NCI-H128 (cell line): Measurements from ENCODE around the gene OLFM2.
"Not testable (repeated sequence)": the region's sequence is repeated elsewhere in the genome, so short reads cannot be mapped to it uniquely, and the experiment has no call there.

Experiments used
- DNase-seq: peaks from one replicate; lab custom pipeline; 2025; ENCODE audit not compliant: unreplicated experiment; lab: John Stamatoyannopoulos, UW

OLFM2 gene

DNA sequence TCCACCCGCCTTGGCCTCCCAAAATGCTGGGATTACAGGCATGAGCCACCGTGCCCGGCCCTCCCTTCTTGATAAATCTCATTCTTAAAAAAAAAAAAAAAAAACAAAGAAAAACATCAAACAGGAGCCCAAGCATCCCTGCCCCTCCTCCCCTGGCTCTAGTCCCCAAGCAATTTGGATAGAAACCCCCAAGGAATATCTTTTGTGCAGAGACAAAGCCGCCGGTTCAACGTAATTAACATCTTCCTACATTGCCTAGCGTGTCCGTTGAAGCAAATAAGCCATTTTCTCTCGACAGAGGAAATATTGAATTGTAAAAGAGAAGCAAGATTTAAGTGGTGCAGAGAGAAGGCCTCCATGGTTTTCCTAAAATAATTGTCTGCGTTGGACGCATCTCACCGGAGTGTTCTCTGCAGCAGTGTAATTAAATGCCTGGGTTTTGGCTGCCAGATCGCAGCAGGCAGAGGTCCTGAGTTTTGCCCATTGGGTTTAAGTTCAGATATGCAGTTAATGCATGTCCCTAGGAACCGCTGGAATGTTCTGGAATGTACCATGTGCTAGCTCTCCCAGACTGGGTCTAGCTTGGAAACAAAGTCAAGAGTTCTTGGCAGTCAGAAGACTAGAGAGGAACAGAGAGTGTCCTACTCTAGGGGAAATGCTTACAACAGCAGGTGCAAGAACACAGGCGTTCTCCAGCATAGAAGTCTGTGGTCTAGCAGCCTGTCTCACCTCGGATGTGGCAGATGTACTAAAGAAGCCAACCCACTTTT, 70.4 kb downstream of the OLFM2 start:
- no peak for DNase-seq

DNA sequence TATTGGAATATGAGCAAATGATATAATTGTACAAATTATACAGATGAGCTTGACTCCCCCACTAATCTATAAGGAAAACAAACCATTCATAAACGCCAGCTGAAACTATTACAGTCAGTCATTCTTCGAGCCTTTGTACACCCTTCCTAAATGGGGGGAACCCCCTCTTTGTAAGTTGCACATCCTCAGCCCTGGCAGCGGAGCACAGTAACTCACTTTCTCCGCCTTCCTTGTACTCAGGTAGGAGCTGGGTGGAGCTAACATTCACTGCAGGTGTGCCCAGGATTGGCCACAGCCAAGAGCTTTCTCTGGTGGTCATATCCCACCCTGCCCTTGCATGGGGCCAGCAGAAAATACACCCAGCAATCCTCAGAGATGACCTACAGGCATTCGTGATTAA, 72.6 kb downstream of the OLFM2 start:
- no peak for DNase-seq

DNA sequence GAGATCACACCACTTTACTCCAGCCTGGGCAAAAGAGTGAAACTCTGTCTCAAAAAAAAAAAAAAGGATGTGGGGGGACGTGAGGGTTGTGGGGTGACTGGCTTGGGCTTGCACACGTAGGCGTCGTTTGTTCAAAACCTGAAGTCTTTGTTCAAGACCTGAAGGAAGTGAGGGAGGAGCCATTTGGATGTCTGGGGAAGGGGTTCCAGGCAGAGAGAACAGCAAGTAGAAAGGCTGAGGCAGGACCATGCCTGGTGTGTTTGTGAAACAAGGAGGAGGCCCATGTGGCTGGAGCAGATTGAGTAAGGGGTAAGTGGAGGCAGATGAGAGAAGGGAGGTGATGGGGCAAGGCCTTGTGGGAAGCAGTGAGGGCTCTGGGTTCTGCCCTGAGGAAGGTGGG, 73.4 kb downstream of the OLFM2 start:
- DNase-seq: no peak

DNA sequence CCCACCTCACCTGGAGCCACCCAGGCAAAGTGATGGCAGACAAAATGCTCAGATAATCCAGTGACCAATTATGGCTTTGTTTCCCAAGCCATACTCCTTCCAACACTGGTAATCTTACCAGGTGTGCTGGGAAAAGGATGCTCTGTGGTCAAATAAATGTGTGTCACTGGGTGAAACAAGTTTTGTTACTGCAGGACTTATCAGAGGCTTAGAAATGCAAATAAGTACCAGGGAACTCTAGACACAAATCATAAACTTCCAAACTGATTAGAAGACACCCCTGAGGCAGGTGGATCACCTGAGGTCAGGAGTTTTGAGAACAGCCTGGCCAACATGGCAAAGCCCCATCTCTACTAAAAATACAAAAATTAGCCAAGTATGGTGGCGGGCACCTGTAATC, 74.8 kb downstream of the OLFM2 start:
- DNase-seq: no peak

DNA sequence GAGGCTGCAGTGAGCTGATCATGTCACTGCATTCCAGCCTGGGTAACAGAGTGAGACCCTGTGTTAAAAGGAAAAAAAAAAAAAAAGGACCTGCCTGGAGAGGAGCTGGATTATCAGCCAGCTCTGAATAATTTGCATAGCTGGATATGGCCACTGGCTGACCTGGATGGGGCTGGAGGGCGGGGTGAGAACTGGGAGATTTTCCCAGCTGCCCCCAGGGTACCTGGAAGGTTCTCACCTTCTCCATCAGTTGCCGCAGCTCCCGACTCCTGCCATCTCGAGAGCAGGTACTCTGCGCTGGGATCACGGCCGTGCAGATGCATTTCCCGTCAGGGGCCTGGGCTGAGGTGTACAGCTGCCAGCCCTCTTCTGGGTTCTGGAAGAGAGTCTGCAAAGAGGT, 75.9 kb downstream of the OLFM2 start:
- DNase-seq: no peak

DNA sequence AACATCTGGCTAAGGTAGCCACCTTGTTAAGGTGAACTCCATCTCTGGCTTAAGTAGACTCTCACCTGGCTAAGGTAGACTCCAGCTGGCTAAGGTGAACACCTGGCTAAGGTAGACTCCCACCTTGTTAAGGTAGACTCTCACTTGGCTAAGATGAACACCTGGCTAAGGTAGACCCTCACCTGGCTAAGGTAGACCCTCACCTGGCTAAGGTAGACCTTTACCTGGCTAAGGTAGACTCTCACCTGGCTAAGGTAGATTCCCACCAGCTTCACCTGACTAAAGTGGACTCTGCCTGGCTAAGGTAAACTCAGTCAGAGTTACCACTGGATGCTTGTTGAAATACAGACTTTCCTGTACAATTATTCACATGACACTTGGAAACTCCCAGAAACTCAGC, 77.5 kb downstream of the OLFM2 start:
- no peak for DNase-seq

DNA sequence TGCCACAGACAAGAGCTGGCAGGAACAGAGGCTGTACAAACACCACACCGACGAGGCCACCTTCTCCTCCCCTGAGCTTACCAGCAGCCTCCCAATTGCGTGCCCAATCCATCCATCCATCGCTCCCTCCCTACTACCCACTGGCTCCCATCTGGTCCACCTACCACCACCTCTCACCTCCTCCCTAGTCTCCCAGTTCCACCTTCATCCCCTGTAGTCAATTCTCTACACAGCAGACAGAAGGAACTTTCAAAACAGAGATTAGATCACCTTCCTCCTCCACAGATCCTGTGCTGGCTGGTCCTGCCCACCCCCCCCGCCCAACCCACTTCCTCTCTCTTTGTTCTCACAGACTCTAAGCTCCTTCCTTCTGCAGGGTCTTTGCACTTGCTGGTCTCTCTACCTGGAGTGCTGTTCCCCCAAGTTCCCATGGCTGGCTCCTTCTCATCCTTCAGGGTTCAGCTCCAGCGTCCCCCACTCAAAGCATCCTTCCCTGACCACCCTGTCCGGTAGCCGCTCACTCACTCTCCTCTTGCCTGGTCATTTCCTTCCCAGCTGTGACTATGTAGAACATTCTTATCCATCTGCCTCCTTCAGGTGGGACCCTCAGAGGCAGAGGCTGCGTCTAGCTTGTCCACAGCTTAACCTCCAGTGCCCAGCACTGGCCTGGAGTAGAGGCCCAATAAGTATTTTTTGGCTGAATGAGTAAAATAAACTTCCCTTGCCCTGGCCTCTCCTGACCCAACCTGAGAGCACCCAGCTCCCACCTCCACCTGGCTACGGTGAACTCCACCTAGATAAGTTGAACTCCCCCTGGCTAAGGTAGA, 78.2 kb downstream of the OLFM2 start:
- DNase-seq: no peak

DNA sequence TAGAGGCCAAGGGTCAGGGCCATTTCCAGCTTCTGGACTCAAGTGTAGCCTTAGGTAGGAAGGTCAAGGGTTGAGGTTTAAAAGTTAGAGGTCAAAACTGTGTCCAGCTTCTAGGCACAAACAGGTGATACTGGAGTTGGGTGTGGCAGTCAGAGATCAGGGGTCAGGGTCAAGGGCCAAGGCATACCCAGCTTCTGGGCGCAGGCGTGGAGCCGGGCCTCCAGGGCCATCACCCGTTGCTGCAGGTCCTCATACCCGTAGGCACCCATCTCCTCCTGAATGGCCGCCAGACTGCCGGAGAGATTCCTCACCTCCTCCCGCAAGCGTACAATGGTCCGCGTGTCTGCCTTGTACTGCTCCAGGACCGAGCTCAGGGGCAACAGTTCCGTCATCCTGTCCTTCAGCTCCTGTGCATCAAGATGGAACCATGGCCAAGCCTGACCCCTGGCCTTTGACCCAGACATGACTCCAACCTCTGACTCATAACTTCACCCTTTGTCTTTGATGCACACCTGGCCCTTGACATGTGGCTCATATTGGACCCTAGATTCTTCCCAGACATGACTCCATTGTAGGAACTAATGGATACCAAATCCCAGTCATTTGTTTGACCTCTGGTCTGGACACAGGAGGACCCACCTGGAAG, 79.1 kb downstream of the OLFM2 start:
- DNase-seq: no peak

DNA sequence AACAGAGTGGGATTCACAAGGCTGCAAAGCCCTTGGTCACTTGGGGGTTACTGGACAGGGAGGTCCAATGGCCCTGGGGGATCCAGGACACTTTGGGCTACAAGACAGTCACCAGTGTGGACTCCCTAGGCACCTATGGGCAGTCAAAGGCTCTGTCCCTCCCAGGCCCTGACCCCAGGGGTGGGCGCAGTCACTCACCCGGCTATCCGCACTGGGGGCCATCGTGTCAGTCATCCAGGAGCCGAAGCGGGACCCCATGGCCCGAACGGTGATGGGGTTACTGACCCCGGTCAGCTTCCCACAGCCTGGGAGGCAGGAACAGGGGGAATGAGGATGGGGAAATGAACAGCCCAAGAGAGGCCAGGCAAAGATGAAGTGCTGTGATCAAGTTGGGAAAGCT, 79.7 kb downstream of the OLFM2 start:
- DNase-seq: no peak

DNA sequence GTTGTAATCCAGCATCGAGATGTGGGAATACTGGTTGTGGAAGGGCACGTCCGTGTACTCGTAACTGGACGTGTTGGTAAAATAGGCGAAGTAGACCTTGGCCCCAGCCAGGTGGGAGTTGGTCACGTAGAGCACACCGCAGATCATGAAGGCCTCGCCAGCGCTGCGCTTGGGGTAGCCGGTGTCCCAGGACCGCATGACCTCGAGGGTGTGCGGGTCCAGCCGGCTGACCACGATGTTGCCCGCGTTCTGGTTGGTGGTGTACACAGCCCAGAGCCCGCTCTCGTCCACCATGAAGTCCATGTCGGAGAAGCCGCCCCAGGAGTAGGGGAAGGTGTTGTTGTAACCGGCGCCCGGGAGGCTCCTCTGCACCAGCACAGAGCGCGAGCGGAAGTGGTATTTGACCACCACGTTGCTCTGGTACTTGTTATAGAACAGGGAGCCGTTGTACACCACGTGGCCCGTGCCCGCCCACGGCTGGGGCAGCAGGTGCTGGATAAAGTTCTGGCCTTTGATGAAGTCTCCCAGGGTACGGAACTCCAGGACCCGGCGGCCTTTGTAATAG, 82.0 kb downstream of the OLFM2 start:
- no peak for DNase-seq

DNA sequence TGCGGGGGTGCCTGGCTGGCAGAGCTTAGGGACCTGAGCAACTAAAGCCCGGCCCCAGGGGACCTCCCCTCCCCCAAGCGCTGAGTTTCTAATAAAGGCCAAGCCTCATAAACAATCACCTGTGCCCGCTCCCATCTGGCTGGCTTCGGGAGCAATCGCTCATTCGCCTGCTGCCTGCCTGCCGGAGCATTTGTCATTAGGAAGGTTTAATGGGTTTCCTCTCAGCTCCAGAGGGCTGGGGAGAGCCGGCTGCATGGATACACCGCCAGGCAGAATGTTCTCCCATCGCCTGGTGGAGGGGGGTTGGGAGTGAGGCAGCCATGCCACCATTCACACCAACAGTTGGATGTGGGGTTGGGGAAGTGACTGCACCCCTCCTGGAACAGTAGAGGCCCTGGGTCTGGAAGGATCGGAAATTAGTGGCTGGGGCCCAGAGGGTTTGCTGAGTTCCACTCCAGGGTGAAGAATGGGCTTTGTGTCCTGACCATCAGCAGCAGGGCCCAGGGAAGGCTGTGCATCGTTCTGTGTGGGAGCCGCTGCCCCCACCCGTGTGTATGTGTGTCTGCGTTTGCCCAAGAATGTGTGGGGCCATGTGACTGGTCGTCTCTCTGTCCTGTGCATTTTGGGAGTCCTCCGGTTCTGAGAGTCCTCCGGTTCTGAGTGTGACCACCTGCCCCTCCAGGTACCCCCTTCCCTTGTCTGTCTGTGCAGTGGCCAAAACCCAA, 85.9 kb downstream of the OLFM2 start:
- DNase-seq: no peak

DNA sequence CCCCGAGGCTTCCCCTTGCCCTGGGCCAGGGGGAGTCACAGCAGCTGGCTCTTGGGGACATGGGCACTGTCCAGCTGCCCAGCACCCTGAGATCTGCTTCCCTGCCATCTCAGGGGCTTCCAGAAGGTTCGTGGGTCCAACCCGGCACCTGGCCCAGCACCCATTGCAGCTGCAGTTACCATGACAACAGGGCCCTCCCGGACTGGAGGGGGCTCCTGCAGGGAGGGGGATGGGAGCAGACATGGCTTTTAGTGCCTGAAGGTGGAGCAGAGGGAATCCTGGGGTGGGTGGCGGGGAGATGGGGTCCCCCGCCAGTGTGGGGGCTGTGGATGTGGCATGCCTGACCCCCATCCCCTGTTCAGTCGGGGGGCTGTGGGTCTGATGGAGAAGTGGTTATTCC, 86.5 kb downstream of the OLFM2 start:
- no peak for DNase-seq

DNA sequence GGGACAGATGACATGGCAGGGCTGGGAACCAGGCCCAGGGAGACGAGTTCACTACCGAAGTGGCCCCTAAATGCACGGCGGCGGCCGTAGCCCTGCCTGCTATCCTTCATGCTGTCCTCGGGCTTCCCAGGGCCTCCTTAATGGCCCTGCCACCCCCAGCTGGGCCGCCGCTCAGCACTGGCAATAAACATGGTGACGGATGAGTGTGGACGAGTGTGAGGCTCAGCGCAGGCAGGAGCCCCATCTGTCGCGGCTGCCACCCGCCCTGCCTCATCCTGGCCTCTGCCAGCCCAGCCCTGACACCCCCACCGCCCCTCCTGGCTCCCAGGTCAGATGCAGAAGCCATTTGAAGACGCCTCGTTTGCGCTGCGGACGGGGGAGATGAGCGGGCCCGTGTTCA, 87.6 kb downstream of the OLFM2 start:
- no peak for DNase-seq

DNA sequence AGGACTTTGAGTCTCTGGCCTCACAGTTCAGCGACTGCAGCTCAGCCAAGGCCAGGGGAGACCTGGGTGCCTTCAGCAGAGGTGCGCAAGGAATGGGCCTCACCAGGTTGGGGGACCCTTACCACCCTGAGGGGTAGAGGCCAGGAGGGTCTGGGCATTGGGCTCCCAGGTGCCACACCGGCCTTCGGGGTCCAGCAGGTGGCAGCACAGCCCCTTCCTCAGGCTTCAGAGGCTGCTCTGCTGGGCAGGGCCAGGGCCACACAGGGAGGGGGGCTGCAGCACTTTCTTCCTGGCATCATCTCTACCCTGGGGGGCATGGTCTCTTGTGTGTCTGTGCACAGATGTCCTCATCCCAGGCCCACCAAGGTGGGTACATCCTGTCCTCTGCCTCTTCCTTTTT, 88.3 kb downstream of the OLFM2 start:
- no peak for DNase-seq

DNA sequence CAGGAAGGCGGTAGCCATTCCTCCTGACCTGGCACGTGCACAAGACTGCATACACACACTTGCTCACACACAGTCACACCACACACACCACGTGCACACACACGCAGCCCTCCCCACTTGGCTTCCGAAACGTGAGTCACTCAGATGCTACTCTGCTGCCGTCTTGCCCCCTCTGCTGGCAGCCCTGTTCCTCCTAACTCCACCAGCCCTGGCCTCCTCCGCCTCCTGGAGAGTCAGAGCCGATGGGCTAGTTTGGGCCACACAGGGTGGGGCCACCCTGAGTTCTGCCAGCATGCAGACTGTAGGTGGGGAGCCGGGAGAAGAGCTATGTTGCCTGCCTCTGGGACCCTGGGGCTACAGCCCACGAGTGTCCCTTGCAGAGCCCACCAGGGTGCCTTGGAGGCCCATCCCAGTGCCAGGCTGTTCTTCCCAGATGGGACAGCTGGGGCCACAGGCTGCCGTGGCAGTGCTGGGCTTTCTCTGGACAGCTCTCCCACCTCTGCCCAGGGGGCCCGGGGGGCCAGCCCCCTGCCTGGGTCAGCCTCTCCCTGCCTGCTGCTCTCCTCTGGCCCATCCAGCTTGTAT, 89.1 kb downstream of the OLFM2 start:
- DNase-seq: no peak

DNA sequence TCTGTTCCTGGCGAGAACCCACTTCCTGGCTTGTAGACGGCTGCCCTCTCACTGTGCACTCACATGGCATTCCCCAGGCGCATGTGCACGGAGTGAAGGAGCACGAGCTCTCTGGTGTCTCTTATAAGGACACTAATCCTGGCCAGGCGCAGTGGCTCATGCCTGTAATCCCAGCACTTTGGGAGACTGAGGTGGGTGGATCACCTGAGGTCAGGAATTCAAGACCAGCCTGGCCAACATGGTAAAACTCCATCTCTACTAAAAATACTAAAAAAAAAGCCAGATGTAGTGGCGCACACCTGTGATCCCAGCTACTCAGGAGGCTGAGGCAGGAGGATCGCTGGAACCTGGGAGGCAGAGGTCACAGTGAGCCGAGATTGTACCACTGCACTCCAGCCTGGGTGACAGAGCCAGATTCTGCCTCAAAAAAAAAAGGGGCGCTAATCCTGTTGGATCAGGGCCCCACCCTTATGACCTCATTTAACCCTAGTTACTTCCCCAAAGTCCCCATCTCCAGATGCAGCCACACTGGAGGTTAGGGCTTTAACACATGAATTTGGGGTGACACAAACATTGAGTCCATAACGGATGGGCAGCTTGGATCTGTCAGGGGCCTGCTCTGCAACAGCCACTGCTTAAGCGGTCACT, 92.6 kb downstream of the OLFM2 start:
- not testable (repeated sequence) for DNase-seq

DNA sequence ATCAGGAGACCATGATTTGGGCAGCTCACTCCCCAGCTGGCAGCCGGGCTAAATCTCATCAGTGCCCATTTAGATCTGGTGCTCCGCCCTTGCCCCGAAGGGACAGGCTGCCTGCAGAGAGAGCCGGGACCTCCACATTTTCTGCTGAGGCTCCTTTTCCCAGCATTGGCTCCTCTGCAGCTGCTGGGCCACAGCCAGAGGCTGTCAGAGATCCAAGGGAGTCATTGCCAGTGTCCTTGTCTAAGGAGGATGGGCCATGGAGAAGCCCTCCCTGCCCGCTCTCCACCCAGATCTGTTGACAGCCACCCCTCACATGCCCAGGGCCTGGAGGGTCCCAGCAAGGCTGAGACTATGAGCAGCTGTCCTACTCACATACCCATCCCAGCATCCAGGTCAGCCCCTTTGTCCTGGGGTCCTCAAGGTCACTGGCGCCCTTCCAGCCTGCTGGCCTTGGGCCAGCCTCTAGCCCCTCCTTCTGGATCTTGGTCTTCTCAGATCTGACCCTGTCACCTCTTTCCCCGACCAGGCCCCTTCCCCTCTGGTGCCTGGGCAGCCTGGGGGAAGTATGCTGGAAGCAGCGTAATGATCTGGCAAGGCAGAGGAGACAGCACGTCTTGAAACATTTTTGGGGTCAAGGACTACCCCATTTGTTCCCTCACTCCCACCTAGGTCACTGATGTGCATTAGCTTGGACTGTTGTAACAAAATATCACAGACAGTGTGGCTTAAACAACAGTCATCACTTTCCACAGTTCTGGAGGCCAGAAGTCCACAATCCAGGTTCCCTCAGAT, 93.3 kb downstream of the OLFM2 start:
- no peak for DNase-seq

DNA sequence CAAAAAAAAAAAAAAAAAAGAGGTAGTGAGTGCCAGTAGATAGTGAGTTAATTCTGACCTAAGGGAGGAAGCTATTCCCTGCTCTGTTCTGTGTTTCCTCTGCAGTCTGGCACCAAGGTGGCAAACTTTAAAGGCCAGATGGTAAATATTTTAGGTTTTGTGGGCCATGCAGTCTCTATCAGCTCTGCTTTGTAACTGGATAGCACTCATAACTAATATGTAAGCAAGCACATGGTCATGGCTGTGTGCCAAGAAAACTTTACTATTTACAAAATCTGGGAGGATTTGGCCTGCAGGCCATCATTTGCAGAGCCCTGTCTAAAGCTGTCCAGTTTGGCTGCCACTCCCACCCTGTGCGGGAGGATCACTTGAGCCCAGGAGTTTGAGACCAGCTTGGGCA, 96.9 kb downstream of the OLFM2 start:
- no peak for DNase-seq

DNA sequence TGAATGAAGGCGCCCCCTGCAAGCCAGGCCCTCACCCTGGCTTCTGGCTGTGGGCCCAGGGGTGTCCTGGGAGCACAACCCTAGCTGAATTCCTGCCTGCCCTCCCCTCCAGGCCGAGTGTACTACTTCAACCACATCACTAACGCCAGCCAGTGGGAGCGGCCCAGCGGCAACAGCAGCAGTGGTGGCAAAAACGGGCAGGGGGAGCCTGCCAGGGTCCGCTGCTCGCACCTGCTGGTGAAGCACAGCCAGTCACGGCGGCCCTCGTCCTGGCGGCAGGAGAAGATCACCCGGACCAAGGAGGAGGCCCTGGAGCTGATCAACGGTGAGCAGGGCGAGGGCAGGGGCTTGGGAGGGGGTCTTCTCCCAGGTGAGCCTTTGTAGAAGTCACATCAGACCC, 98.0 kb downstream of the OLFM2 start:
- DNase-seq: no peak
